SK-N-MC (cell line): ENCODE measurements around the gene TXNRD1.

ENCODE experiments used
- FOXP2 ChIP-seq: optimal IDR thresholded peaks from 2 replicates; pipeline ENCODE3; 2011; ENCODE audit warnings: mild to moderate bottlenecking, moderate library complexity; ENCODE audit not compliant: insufficient read depth; ENCODE audit errors: extremely low read length, control extremely low read depth
- POLR2AphosphoS5 ChIP-seq: IDR thresholded peaks from 2 replicates; pipeline ENCODE4 v1.6.1; 2012; ENCODE audit warnings: mild to moderate bottlenecking, low read depth, low read length, borderline replicate concordance

- TF ChIP-seq POLR2AphosphoS5 (no peak), FOXP2 (no peak)
Observed at GRCh38 chr12:104182621-104183378, 32.8 kb upstream of the TXNRD1 start.
